Measurements from ENCODE around the gene SLC17A9.

Gene SLC17A9

GRCh38 chr20:63006540-63007359 lies 54.2 kb downstream of the SLC17A9 start, which contains the start of gene BHLHE23:
Gene BHLHE23 (minus strand): TSS chr20:63006964. CDS start chr20:63006774, 190 bp downstream.
- no peak for DNase-seq

GRCh38 chr20:63007360-63007645 lies 54.8 kb downstream of the SLC17A9 start:
- no peak for DNase-seq

GRCh38 chr20:63007646-63008488 lies 55.4 kb downstream of the SLC17A9 start:
- no peak for DNase-seq

- DNase-seq, result no peak
These were observed 56.1 kb downstream of the SLC17A9 start for GRCh38 chr20:63008541-63009044.

GRCh38 chr20:63009045-63009961 lies 56.8 kb downstream of the SLC17A9 start:
- peak; percentile 74 for DNase-seq

GRCh38 chr20:63009988-63010769 lies 57.7 kb downstream of the SLC17A9 start:
- peak; percentile 57 for DNase-seq

GRCh38 chr20:63011798-63012197 lies 59.3 kb downstream of the SLC17A9 start:
- DNase-seq, result no peak

GRCh38 chr20:63013207-63013606 lies 60.7 kb downstream of the SLC17A9 start:
- no peak for DNase-seq

- DNase-seq, result no peak
These were observed 61.8 kb downstream of the SLC17A9 start for GRCh38 chr20:63014287-63014686.

- DNase-seq, result no peak
These were observed 62.2 kb downstream of the SLC17A9 start for GRCh38 chr20:63014710-63015109.

GRCh38 chr20:63015147-63015661 lies 62.7 kb downstream of the SLC17A9 start:
- no peak for DNase-seq

GRCh38 chr20:63015662-63016361 lies 63.3 kb downstream of the SLC17A9 start:
- DNase-seq, result no peak

- no peak for DNase-seq
These were observed 64.1 kb downstream of the SLC17A9 start for GRCh38 chr20:63016514-63017075.

- no peak for DNase-seq
These were observed 64.7 kb downstream of the SLC17A9 start for GRCh38 chr20:63017076-63017825.

- no peak for DNase-seq
These were observed 65.4 kb downstream of the SLC17A9 start for GRCh38 chr20:63017826-63018411.
